Measurements from ENCODE around the gene ATPAF1.

ATPAF1 gene

GRCh38 chr1:46613661-46614603 is 54.2 kb downstream of the ATPAF1 start:
- DNase-seq: peak; percentile 19 to 29

GRCh38 chr1:46612937-46613660 is 55.1 kb downstream of the ATPAF1 start:
- no peak for DNase-seq

GRCh38 chr1:46611691-46612221 is 56.4 kb downstream of the ATPAF1 start:
- DNase-seq: no peak

GRCh38 chr1:46607345-46608130 is 60.6 kb downstream of the ATPAF1 start:
- no peak for DNase-seq

- DNase-seq: no peak
Observed at GRCh38 chr1:46606255-46606965, 61.8 kb downstream of the ATPAF1 start.

- peak in 1 of 2 donors; percentile 10 for DNase-seq
Observed at GRCh38 chr1:46605232-46605631, 62.9 kb downstream of the ATPAF1 start.

GRCh38 chr1:46603858-46604549 is 64.2 kb downstream of the ATPAF1 start, which contains the start of gene MKNK1:
TSS of gene MKNK1 (minus strand) at chr1:46604268. CDS start at chr1:46583327, 20,941 bp downstream.
- DNase-seq: peak; percentile 98

GRCh38 chr1:46603481-46603857 is 64.7 kb downstream of the ATPAF1 start:
- DNase-seq: no peak

- DNase-seq: no peak
Observed at GRCh38 chr1:46601257-46602007, 66.7 kb downstream of the ATPAF1 start.

GRCh38 chr1:46599059-46599970 is 68.8 kb downstream of the ATPAF1 start:
- no peak for DNase-seq

- DNase-seq: no peak
Observed at GRCh38 chr1:46596846-46597245, 71.3 kb downstream of the ATPAF1 start.

GRCh38 chr1:46596036-46596435 is 72.1 kb downstream of the ATPAF1 start:
- DNase-seq: no peak

- DNase-seq: no peak
Observed at GRCh38 chr1:46595127-46595526, 73.0 kb downstream of the ATPAF1 start.

- no peak for DNase-seq
Observed at GRCh38 chr1:46594063-46594462, 74.1 kb downstream of the ATPAF1 start.

GRCh38 chr1:46592823-46593222 is 75.3 kb downstream of the ATPAF1 start:
- DNase-seq: no peak

GRCh38 chr1:46589529-46589928 is 78.6 kb downstream of the ATPAF1 start:
- DNase-seq: no peak

- no peak for DNase-seq
Observed at GRCh38 chr1:46587069-46587468, 81.1 kb downstream of the ATPAF1 start.

GRCh38 chr1:46585312-46585938 is 82.7 kb downstream of the ATPAF1 start:
- DNase-seq: no peak

- no peak for DNase-seq
Observed at GRCh38 chr1:46583494-46583893, 84.7 kb downstream of the ATPAF1 start.

Measured in activated CD4-positive, alpha-beta T cell treated with anti-CD3 and anti-CD28 coated beads for 4 hours (primary cell).